ENCODE results near the gene ADAMTS7.
"Not testable (repeated sequence)": the region's sequence is repeated elsewhere in the genome, so short reads cannot be mapped to it uniquely, and the experiment has no call there.

GRCh38 chr15:78782402-78782801 is 28.9 kb downstream of the ADAMTS7 start:
- TF ChIP-seq, protein P1, sequence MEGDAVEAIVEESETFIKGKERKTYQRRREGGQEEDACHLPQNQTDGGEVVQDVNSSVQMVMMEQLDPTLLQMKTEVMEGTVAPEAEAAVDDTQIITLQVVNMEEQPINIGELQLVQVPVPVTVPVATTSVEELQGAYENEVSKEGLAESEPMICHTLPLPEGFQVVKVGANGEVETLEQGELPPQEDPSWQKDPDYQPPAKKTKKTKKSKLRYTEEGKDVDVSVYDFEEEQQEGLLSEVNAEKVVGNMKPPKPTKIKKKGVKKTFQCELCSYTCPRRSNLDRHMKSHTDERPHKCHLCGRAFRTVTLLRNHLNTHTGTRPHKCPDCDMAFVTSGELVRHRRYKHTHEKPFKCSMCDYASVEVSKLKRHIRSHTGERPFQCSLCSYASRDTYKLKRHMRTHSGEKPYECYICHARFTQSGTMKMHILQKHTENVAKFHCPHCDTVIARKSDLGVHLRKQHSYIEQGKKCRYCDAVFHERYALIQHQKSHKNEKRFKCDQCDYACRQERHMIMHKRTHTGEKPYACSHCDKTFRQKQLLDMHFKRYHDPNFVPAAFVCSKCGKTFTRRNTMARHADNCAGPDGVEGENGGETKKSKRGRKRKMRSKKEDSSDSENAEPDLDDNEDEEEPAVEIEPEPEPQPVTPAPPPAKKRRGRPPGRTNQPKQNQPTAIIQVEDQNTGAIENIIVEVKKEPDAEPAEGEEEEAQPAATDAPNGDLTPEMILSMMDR (CRISPR knock-in tag; IDR thresholded peaks at IDR 0.05) = not testable (repeated sequence)
- not testable (repeated sequence) for TF ChIP-seq POLR2AphosphoS5 (IDR thresholded peaks at IDR 0.05; ENCODE audit: low read depth, low read length); KLF9 (CRISPR knock-in tag; IDR thresholded peaks at IDR 0.05; ENCODE audit: low read depth); POLR2A (IDR thresholded peaks at IDR 0.05; ENCODE audit: insufficient read depth in 1 of 2, low read depth in 2 of 2, low read length in 2 of 2); GATAD1 (CRISPR knock-in tag; IDR thresholded peaks at IDR 0.05); DPF2 (CRISPR knock-in tag; IDR thresholded peaks at IDR 0.05; ENCODE audit: borderline replicate concordance, low read depth); ZNF138 (CRISPR knock-in tag; IDR thresholded peaks at IDR 0.05; ENCODE audit: low read depth); SMARCE1 (IDR thresholded peaks at IDR 0.05; ENCODE audit: borderline replicate concordance); FOXM1 (CRISPR knock-in tag; IDR thresholded peaks at IDR 0.05); ZBTB38 (CRISPR knock-in tag; IDR thresholded peaks at IDR 0.05); ZNF816 (CRISPR knock-in tag; IDR thresholded peaks at IDR 0.05; ENCODE audit: borderline replicate concordance); ZNF746 (CRISPR knock-in tag; IDR thresholded peaks at IDR 0.05); FLYWCH1 (CRISPR knock-in tag; IDR thresholded peaks at IDR 0.05)
